ENCODE data around the gene ARMC8. TPM values are rescaled to one million over a fixed set of nuclear protein-coding genes. Genes with fewer than 3 reads are reported as not detected.

Gene ARMC8
- total and polyA plus RNA-seq, 8 donors = 7.6 to 21.1 (median 16.9) TPM

DNA sequence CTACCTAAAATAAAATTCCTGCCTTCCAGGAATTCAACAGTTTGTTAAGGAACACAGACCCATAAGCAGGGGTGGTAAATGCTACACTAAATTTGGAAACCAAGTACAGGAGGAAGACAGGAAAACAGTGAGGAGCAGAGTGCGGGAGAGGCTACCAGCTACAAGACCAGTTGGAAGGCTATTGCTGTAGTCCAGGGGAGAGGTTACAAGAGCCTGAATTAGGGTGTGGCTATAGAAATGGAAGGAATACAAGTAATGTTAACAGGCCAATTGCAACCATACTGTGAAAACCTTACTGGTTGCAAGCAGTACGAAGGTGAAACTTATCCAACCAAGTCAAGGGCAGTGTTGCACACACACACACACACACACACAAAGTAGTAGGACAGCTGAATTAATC is 880 bp upstream of the ARMC8 start:
- Histone ChIP-seq H3K27ac (peak overlapping the region in 1 of 4 donors; percentile 93), H3K27me3 (no peaks in the 10 kb centered on the region), H3K4me1 (peaks cover 0 to 20% (median 11%) of the 10 kb centered on the region in 3 donors), H3K4me3 (peak overlapping the region in 1 of 4 donors; percentile 90), H3K9me3 (no peaks in the 10 kb centered on the region), H3K36me3 (no peaks in the 10 kb centered on the region)
- FAIRE-seq (no peak), ATAC-seq (no peak), DNase-seq (no peak)
- 67 to 72% methylated on average over 2 of the region's 2 CpGs for WGBS, 2 donors
- no peak for TF ChIP-seq CTCF (IDR thresholded peaks at IDR 0.05)
- intact Hi-C loops (cut with DNase I) = no loop called here

DNA sequence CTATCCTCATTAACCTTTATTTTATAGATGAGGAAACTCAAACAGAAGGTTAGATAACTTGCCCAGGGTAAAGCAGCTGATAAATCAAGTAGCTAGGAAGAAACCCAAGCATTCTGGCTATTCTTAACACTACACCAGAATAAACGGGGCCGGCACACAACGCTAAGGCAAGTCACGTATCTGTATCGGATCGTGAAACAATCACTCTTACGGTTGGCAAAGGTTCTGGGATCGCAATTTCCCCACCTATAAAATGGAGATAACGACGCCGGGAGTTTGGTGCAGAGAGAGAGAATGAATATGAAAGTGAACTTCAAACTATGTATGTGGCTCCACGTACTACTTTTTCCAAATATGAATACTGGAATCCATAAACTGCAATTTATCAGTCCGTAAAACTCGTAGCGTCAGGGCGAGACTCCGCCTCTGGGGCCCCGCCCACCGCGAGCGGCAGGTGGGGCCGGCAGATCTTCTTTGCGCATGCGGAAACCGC is 252 bp upstream of the ARMC8 start:
- Histone ChIP-seq H3K9me3 (no peaks in the 10 kb centered on the region), H3K27ac (peak overlapping the region; percentile 87 to 96 (median 90)), H3K4me1 (peaks cover 0 to 20% (median 11%) of the 10 kb centered on the region in 3 donors), H3K4me3 (peak overlapping the region; percentile 76 to 90 (median 84)), H3K27me3 (no peaks in the 10 kb centered on the region), H3K36me3 (no peaks in the 10 kb centered on the region)
- peak; percentile 79 for FAIRE-seq
- WGBS, 2 donors = 0% methylated on average over 25 of the region's 25 CpGs
- peak; percentile 96 to 99 (median 96) for ATAC-seq
- no peak for TF ChIP-seq CTCF (IDR thresholded peaks at IDR 0.05)
- intact Hi-C loops (cut with DNase I) = no loop called here
- DNase-seq = peak; percentile 88 to 96 (median 92)

DNA sequence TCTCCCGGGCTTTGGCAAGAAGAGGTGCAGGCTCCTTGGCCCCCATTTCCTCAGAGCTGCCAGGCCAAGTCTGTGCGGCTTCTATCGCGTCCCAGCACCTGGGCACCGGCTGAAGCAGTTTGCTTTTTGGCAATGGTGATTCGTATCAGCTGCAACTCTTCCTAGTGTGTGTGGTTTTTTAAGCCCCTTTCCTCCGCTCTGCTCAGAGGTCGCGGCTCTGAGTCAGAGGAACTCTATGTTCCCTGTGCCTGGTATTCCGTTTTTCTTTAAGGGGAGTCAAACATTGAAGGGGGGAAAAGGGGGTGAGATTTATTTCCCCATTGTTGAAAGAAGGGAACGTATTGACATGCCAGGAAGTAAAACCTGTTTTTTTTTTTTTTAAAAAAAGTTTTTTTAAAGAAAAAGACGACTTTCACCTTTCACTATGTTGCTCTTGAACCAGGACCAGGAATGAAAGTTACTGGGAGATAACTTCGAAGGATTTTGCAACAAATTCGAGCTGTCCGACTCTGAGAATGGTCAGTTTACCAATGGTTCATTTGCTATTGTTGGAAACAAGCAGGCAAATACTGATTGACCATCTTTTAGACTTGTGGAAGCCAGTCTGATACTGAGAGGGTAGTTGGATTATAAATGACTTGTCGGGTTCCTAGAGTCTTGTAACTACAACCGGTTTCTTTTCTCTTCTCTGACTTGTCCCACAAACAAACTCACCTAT is 1.1 kb downstream of the ARMC8 start:
- Histone ChIP-seq H3K4me3 (peak overlapping the region; percentile 76 to 90 (median 84)), H3K27me3 (no peaks in the 10 kb centered on the region), H3K4me1 (peaks cover 0 to 20% (median 11%) of the 10 kb centered on the region in 3 donors), H3K36me3 (no peaks in the 10 kb centered on the region), H3K27ac (peak overlapping the region; percentile 87 to 96 (median 90)), H3K9me3 (no peaks in the 10 kb centered on the region)
- FAIRE-seq (no peak), ATAC-seq (peak in 3 of 4 donors; percentile 32 to 48 (median 38)), DNase-seq (no peak)
- 1 to 2% methylated on average over 17 of the region's 17 CpGs for WGBS, 2 donors
- intact Hi-C loops (cut with DNase I) = no loop called here
- no peak for TF ChIP-seq CTCF (IDR thresholded peaks at IDR 0.05)

DNA sequence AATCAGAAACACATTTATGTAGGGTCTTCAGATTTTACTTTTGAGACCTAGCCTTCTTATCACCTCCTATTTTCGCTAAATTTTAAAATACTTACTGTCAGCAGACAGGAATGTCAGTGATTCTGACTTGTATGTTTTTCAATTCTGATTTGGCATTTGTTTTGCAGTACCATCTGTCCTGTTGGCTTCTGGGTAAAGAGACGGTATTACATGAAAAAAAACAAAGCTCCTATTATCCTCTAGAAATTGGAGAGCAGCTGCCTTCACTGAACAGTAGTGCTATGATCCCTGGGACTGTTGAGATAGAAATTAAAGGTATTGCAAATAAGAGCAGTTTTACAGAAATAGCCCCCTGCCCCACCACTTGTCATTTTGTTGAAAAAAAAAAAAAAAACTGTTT is 8.4 kb downstream of the ARMC8 start:
- intact Hi-C loops (cut with DNase I) = no loop called here
- no peak for TF ChIP-seq CTCF (IDR thresholded peaks at IDR 0.05)
- Histone ChIP-seq H3K4me3 (no peak overlapping the region), H3K4me1 (no peaks in the 10 kb centered on the region), H3K27ac (no peak overlapping the region), H3K27me3 (no peaks in the 10 kb centered on the region), H3K9me3 (no peaks in the 10 kb centered on the region), H3K36me3 (no peaks in the 10 kb centered on the region)
- no peak for FAIRE-seq
- DNase-seq = no peak
- 56 to 59% methylated on average over 2 of the region's 2 CpGs for WGBS, 2 donors
- ATAC-seq = no peak

GRCh38 chr3:138196023-138196422 is 8.9 kb downstream of the ARMC8 start:
- FAIRE-seq (no peak), ATAC-seq (no peak), DNase-seq (no peak)
- no peaks in the 10 kb centered on the region for H3K36me3 ChIP-seq
- WGBS, 2 donors = 95 to 96% methylated on average over 2 of the region's 2 CpGs
- no peak overlapping the region for H3K27ac ChIP-seq
- TF ChIP-seq CTCF (IDR thresholded peaks at IDR 0.05) = no peak
- no peak overlapping the region for H3K4me3 ChIP-seq
- no peaks in the 10 kb centered on the region for H3K27me3 ChIP-seq
- intact Hi-C loops (cut with DNase I) = no loop called here
- no peaks in the 10 kb centered on the region for H3K4me1 ChIP-seq
- H3K9me3 ChIP-seq = no peaks in the 10 kb centered on the region
